Smooth muscle cell of the brain vasculature (primary cell): ENCODE results near the gene TYMP.

Source experiments
- DNase-seq: peaks from one replicate; pipeline ENCODE4 v3.0.0-alpha.2; 2012; ENCODE audit warnings: low read depth, low spot score

Gene TYMP, protein sequence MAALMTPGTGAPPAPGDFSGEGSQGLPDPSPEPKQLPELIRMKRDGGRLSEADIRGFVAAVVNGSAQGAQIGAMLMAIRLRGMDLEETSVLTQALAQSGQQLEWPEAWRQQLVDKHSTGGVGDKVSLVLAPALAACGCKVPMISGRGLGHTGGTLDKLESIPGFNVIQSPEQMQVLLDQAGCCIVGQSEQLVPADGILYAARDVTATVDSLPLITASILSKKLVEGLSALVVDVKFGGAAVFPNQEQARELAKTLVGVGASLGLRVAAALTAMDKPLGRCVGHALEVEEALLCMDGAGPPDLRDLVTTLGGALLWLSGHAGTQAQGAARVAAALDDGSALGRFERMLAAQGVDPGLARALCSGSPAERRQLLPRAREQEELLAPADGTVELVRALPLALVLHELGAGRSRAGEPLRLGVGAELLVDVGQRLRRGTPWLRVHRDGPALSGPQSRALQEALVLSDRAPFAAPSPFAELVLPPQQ

DNA sequence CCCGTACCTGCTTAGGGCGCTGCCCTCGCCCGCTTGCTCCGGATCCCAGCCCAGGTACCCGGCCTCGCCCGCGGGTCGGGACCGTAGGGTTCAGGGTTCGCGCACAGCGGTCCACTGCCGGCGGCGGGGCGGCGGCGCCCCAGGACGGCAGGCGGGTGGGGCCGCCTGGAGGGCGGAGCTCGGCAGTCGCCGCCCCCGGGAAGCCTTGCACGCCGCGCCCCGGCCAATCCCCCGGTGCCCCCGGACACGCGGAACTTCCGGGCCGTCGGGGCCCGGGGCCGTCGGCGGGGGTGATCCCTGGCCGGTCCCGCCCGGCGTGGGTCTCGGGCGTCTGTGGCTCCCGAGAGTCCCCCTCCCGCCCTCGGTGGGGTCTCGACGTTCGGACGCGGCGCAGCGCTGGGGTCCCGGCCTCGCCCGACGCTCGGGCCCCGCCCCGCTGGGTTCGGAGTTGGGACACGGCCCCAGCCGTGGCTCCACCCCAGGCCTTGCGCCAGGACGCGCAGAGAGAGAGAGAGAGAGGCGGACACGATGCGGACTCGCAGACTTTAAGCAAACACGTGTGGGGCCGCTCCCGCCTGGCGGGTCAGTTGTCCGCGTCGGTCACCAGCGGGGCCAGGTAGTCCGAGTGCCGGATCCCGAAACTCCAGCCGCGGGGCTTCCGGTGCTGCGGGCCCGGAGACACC, at the start of gene TYMP:
TYMP (minus strand) TSS at position 116 of the 683 bp plus-strand sequence. CDS start 303 bp downstream, outside the sequence.
- no peak for DNase-seq

DNA sequence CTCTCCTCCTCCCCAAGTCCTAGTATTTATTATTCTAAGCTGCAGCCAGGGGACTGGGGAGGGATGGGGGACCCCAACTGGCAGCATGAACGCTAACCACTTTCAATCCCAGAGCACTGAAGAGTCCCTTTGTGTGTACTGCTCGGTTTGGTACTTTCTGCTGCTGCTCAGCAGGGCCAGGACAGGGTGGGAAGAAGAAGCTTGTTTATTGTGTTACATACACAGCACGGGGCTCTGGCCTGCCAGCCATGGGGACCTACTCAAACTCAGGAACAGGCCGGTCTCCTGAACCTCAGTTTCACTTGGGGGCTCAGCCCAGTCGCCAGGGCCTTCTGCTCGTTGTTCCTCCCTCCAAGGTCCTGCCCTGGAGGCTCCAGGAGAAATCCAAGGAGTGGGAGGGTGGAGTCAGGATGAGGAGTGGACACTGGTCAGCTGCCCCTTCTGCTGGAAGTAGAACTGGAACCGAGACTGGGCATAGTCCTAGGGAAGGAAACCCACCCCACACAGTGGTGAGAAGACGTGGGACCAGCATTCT, 49.0 kb upstream of the TYMP start:
- no peak for DNase-seq

DNA sequence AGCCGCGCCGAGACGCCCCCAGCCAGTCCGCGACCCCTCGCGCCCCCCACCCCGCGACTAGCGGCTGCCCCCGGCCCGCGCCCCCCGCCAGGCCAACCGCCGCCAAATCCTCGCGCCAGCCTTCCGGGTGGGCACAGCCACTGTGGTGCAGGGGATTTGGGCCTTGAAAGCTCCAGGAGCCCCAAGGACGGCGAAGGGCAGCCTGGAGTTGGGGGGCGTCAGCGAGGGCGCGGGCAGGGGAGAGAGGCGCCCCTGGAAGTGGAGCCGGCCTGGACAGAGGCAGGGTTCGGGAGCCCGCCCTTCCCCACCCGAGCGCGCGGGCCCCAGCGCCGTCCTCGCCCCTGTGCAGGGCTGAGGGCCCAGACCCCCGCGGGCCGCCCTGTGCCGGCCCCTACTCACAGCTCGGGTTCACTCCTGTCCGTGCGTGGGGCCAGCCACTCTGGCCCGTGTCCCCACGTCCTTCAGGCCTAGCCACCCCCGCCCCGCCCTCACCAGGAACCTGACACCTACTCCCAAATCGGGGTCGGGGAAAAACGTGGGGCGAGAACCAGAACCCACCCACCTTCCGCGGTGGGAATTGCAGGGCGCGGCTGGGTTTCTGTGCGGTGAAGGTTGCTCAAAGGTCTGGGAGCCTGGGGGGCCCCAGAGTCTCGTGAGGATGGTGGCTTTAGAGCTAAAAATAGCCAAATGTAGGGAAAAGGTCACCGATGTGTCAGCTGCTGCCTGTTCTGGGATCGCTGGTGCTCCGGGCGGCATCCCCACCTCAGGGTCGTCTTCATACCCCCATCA, 48.4 kb upstream of the TYMP start, which contains the start of gene CPT1B:
CPT1B (minus strand) TSS at position 441 of the 789 bp plus-strand sequence. CDS start 512 bp downstream, outside the sequence.
- no peak for DNase-seq

DNA sequence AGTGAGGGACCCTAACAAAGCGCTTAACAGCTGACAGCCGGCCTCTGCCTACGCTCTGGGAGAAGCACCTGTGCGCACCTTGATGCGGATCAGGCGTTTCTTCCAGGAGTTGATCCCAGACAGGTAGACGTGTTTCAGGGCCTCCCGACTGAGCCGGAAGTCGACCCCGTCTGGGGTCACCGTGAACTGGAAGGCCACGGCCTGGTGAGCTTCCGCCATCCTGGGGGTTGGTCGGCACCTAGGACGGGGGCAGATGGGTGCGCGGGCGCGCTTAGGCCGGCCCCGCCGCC, 47.8 kb upstream of the TYMP start:
- DNase-seq: no peak

DNA sequence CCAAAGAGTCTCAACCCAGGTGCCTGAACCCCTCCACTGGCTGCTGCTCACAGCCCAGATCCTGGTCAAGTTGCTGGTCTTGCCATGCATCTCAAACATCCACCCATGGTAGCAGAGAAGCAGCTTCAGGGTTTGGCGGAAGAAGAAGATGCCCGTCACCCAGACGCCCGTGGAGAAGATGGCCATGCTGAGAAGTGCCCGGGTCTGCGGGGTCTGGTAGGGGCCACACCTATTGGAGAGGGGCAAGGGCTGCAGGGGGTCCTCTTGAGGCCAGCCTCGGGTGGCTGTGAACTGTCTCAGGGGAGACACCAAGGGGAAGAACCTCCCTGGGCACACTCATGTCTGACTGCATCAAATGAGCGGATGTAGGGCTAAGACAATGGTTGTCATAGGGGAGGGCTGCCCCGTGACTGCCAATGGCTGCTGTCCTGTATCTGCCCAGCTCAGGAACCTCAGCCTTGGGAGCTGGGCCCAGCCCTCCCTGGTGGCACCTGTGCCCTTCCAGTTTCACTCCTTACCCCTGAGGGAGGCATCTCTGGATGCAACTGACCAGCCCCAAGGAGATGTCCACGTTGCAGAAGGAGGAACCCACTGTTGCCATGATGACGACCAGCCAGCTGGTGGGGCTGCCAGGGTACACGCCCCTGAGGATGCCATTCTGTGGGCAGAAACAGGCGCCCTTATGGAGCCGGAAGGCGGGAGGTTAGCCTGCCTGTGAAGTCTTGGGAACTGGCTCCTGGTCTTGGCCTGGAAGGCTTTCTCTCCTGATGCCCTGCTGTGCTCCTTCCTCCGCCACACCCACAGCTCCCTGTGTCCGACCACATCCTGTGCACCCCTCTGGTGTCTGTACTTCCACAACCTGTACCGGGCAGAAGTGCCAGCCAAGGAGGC, 47.2 kb upstream of the TYMP start:
- no peak for DNase-seq

DNA sequence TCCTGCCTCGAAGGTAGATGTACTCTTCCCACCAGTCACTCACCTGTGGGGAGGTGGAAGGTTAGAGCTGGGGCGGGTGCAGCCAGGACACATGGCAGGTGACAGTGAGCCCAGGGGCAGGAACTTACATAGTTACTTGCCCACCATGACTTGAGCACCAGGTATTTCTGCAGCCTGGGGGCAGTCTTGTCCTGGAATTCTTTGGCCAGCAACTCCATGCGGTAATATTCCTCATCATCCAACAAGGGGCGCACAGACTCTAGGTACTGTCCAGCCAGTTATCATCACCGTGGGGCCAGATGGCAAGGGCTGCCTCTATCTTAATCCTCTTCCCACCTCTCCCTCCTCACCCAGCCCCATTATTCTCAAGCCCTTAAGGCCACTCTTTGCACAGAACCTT, 46.3 kb upstream of the TYMP start:
- DNase-seq: no peak

DNA sequence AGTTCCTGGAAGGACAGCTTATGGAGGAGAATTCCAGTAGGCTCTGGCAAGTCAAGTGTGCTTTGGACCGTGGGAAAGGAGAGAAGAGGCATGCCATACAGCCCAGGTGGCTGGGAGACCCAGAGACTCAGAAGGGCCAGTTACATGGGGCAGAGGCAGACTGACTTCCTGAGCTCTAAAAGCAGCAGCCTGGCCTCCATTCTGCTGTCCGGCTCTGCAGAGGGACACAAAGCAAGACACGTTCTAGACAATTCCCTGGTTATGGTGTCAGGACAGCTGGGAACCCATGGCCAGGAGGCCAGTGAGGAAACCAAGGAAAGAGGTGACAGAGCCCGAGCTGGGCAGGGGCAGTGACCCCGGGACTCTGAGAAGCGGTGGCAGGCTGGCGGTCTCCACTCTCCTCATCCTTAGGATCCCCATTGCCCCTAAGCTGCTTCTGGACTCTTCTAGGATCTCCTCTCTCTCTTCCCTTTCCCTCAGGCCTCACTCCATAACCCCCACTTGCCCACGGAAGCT, 45.7 kb upstream of the TYMP start:
- no peak for DNase-seq

DNA sequence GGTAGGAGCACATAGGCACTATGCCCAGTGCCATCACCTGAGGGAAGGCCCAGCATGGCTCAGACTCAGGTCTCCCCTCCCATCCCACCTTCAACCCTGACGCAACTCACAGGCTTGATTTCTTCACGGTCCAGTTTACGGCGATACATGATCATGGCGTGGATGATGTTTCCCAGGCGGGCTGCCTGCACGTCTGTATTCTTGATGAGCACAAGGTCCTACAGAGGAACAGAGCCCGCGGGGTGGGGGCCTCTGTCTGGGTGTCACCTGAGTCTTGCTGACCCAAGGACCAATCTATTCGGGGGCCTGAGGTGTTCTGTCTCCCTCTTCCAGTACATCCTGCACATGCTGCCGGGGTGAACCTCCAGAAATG, 44.6 kb upstream of the TYMP start:
- DNase-seq: no peak

DNA sequence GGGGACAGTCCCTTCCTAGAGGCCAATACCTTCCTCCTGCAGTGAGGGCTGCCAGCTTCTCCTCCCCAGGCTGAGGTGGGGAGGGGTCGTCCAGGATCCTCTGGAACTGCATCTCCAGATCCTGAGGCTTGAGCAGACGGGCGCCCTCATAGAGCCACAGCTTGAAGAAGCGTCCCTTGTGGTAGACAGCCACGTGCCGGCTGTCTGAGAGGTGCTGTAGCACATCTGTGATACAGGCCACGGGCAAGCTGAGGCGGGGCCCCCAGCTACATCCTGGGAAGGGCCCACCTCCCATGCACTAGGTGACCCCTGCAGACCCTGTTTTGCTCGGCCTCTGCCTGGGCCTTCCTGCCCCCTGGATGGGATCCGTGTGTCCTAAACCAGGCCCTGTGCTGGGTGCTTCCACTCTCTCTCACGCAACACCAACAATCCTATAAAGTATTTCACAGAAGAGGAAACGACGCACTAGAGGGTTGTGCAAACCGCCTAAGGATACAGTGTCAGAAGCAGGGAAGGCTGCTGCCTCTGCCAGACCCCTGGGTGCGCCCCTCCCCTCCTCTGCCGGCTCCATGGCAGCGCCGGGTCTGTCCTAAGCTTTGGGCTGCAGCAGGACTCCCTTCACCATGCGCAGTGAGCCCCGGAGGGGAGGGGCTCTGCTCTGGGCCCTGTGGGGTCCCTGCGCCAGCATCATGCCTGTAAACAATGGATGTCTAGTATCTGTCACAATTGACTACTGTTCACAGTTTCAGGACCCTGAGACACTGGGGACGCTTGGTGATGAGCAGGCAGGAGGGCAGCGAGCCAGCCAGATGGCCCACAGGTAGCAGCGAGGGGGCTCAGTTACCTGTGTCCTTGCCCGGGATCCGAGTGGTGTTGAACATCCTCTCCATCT, 43.9 kb upstream of the TYMP start:
- no peak for DNase-seq

DNA sequence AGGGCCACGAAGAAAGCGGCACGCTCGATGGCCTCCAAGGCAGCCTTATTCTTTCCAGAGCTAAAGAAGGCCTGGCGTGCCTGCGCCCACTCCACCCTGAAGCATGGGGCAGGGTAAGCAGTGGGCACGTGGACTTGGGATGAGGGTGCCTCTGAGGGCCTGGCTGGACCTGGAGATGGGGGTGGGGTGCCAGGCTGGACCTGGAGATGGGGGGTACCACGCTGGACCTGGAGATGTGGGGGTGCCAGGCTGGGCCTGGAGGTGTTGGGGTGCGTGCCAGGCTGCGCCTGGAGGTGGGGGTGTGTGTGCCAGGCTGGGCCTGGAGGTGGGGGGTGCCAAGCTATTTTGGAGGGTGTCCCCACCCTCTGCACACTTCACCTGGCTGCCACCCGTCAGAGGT, 43.2 kb upstream of the TYMP start:
- no peak for DNase-seq

DNA sequence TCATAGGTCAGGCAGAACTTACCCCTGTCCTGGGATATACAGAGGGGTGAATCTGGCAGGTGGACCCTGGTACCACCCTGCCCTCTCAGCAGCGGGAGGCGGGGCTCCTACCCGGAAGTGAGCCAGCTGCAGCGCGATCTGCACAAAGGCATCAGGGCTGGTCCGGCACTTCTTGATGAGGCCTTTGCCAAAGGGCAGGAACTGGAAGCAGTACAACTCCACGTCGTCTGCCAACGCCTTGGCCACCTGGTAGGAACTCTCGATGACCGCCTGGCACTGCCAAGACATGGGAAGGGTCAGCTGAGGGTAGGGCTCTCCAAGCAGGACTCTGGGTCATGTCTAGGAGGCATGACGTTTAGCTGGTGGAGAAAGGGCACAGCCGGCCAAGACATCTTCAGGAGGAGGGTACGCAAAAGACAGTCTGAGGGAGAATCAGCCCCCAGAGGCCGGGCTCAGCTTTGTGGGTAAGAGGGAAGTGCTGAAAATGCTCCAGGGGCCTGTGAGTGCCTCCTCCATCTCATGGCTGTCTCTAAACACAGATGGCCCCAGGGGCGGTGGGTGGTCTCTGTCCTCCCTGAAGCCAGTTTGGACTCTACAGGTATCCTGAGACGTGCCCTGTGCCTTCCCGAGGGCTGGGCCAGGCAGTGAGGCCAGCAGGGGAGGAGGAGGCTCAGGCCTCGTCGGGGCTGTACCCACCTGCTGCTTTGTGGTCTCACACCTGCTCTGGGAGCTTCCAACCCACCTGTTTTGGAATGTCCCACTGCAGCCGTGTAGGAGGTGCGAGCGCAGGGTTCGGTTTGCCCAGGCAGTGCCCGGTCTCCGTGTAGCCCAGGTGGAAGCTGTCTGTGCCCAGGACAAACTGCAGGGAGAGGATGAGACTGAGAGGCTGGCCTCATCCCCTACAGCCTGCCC, 41.7 kb upstream of the TYMP start:
- no peak for DNase-seq

DNA sequence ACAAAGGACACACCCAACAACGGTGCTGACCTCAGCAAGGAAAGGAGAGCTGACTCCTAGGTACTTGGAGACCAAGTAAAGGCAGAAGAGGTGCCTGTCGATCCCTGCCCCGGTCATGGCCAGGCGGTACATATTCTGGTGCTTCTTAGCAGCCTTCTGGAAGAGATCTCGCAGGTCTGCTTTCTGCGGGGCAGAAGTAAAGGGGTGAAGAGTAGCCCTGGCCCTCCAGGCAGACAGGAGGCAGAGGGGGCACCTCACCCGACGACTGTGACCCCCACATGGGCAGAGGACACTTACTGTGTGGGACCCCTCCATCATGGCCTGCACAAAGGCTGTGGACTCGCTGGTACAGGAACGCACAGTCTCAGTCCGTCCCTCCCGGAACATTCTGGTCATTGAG, 41.0 kb upstream of the TYMP start:
- DNase-seq: no peak

DNA sequence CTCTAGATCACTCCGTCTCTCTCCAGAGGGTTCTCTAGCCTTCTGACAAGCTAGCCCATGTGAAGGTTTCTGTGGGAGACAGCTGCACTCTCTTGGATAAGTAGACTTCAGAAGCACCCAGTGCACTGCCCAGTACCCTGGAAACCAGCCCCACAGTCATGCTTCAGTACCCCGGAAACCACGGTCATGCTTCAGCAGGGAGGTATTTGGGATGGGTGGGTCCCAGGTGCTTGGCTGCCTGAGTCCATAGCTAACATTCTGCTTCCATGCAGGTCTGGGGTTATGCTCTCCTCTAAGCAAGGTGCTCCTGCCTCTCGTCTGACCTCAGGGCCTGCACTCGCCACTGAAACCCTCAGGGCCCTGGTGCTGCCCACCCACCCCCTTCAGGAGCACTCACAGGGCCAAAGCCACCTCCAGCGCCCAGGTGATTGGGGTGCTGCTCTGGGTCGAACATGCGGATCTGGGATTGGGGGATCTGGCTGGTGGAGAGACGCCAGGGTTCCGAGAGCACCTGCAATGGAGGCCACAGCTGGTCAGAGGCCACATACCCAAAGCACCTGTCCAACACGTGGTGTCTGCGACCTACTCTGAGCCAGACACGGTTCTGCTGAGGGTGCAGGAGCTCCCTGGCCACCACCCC, 40.2 kb upstream of the TYMP start:
- no peak for DNase-seq

DNA sequence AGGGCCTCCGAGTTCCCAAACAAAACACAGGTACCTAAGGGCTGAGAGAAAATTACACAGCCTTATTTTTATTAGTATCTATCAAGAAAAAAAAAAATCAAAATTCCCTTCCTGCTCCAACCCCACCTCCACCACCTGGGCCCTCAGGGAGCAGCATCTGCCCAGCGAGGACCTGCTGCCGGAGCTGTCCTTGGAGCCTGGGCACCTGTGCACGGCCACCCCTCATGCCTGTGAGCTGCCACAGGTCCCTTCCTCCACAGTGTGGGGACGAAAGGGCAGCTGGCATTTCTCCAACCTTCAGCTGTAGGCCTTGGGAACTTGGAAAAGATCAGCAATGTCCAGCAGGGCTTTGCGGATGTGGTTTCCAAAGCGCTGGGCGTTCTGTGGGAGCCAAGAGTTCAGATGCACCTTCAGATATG, 39.2 kb upstream of the TYMP start:
- no peak for DNase-seq

DNA sequence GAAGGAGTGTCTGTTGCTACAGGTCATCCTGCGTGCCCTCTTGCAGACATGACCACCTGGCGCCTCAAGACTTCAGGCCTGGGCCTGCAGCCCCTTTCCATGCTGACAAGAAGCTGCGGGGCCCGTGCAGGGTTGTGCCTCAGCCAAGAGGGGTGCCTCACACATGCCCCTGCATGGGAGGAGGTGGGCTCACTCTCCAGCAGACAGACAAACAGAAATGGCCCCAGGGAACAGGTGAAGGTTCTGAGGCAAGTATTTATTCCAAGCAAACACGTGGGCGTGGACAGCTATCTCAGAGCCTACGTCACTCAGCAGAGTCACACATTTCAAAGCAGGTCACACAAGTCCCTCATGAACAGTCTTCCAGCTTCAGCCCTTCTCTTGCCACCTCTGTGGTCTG, 38.8 kb upstream of the TYMP start:
- DNase-seq: no peak

DNA sequence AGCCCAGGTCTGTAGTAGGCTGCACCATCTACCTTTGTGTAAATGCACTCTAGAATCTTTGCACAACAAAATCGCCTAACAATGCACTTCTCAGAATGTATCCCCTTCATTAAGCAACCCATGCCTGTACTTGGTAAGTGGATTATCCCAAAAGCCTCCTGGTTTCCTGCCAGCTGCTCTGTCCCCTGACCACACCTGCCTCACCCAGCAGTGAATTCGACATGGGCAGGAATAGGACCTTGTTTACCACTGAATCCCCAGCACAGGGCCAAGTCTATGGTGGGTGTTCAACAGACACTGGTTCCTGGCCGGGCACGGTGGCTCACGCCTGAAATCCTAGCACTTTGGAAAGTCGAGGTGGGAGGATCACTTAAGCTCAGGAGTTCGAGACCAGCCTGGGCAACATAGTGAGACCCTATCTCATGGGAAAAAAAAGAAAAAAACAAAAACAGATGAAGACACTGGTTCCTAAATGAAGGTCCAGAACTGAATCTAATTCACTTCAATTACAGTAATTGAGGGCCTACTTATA, 38.0 kb upstream of the TYMP start:
- DNase-seq: no peak

DNA sequence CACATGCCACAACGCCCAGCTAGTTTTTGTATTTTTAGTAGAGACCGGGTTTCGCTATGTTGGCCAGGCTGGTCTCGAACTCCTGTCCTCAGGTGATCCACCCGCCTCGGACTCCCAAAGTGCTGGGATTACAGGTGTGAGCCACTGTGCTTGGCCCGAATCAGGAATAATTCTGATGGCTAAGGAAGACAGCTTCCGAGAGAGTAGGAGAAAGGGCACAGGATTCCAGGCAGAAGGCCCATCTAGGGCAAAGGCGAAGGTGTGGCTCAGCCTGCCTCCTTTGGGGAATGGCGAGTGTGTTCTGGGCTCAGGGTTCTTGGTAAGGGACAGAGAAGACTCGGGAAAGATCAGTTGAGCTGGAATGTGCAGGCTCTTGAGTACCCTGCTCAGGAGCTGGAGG, 34.5 kb upstream of the TYMP start:
- no peak for DNase-seq
